Loucy (cell line): ENCODE measurements around the gene BTBD10.

ENCODE experiments used
- H2AFZ ChIP-seq: fragments of 200-600 bp; sonication (generic); 2 replicates; pipeline ENCODE4 v1.6.0; 2016; ENCODE audit warnings: antibody characterized with exemption, mild to moderate bottlenecking, low read length, moderate library complexity
- H3F3A ChIP-seq: fragments of 200-600 bp; 2 replicates; pipeline ENCODE4 v1.6.0; 2016; ENCODE audit warnings: antibody characterized with exemption, low read depth, mild to moderate bottlenecking
- H3K27me3 ChIP-seq: fragments of 200-600 bp; sonication (generic); 2 replicates; pipeline ENCODE4 v1.6.1; 2014; ENCODE audit warnings: low read length, mild to moderate bottlenecking; ENCODE audit not compliant: insufficient read depth, poor library complexity, severe bottlenecking
- H3K36me3 ChIP-seq: fragments of 200-600 bp; sonication (generic); 2 replicates; pipeline ENCODE4 v1.6.1; 2016; ENCODE audit warnings: low read length; ENCODE audit not compliant: insufficient read depth
- H3K4me1 ChIP-seq: fragments of 200-600 bp; sonication (generic); 2 replicates; pipeline ENCODE4 v1.5.1; 2014; ENCODE audit warnings: low read length, mild to moderate bottlenecking; ENCODE audit not compliant: insufficient read depth, poor library complexity, severe bottlenecking
- H3K4me2 ChIP-seq: fragments of 200-600 bp; sonication (generic); 2 replicates; pipeline ENCODE4 v1.6.0; 2014; ENCODE audit warnings: antibody characterized with exemption, low read length, low read depth, mild to moderate bottlenecking; ENCODE audit not compliant: poor library complexity, severe bottlenecking
- H3K4me3 ChIP-seq: fragments of 200-600 bp; sonication (generic); 2 replicates; pipeline ENCODE4 v1.5.1; 2014; ENCODE audit warnings: low read length, mild to moderate bottlenecking, mixed read lengths; ENCODE audit not compliant: poor library complexity, severe bottlenecking
- H3K79me2 ChIP-seq: fragments of 200-600 bp; sonication (generic); 2 replicates; pipeline ENCODE4 v1.6.1; 2014; ENCODE audit warnings: low read length; ENCODE audit not compliant: insufficient read depth
- H3K9ac ChIP-seq: fragments of 200-600 bp; sonication (generic); 2 replicates; pipeline ENCODE4 v1.6.0; 2014; ENCODE audit warnings: mild to moderate bottlenecking, low read depth, low read length, moderate library complexity; ENCODE audit not compliant: poor library complexity, severe bottlenecking
- H3K9me2 ChIP-seq: fragments of 200-600 bp; sonication (generic); replicated peaks from 2 replicates; pipeline ENCODE4 v1.6.1; 2016; ENCODE audit warnings: low read depth, low read length, mixed read lengths
- H3K9me3 ChIP-seq: fragments of 200-600 bp; sonication (generic); 2 replicates; pipeline ENCODE4 v1.6.1; 2014; ENCODE audit warnings: mild to moderate bottlenecking, antibody characterized with exemption, low read length, low read depth; ENCODE audit not compliant: insufficient read depth
- H4K20me1 ChIP-seq: fragments of 200-600 bp; sonication (generic); 2 replicates; pipeline ENCODE4 v1.6.0; 2014; ENCODE audit warnings: antibody characterized with exemption, low read length, mild to moderate bottlenecking; ENCODE audit not compliant: insufficient read depth, poor library complexity, severe bottlenecking
- CTCF ChIP-seq: fragments of 200-600 bp; sonication (generic); conservative IDR thresholded peaks from 2 replicates; pipeline ENCODE4 v1.5.1; 2014; ENCODE audit warnings: mild to moderate bottlenecking, antibody characterized with exemption, low read length
- EZH2phosphoT487 ChIP-seq: fragments of 200-600 bp; IDR thresholded peaks from 2 replicates; pipeline ENCODE4 v1.6.1; 2018; ENCODE audit warnings: antibody characterized with exemption, mild to moderate bottlenecking, moderate library complexity, borderline replicate concordance

BTBD10 gene

GRCh38 chr11:13462901-13463778 is at the start of gene BTBD10:
Gene BTBD10 (minus strand): TSS chr11:13463222. CDS start chr11:13445124, 18,098 bp downstream.
- no peaks in the 10 kb centered on the region for H3K36me3 ChIP-seq
- peaks cover 33% of the 10 kb centered on the region for H4K20me1 ChIP-seq
- peaks cover 44% of the 10 kb centered on the region for H3K79me2 ChIP-seq
- peak within 1 kb of the TSS; percentile 86 for H3K9ac ChIP-seq
- no peaks in the 10 kb centered on the region for H3K9me2 ChIP-seq
- H3F3A ChIP-seq = no peaks in the 10 kb centered on the region; the same call in 1 of the 2 replicates
- H3K27me3 ChIP-seq = no peaks in the 10 kb centered on the region
- H3K4me2 ChIP-seq = peak within 1 kb of the TSS; percentile 90
- TF ChIP-seq CTCF = no peak
- no peak for TF ChIP-seq EZH2phosphoT487
- no peaks in the 10 kb centered on the region for H3K9me3 ChIP-seq
- H3K4me3 ChIP-seq = peak within 1 kb of the TSS; percentile 89
- H3K4me1 ChIP-seq = peaks cover 43% of the 10 kb centered on the region
- H2AFZ ChIP-seq = peak within 1 kb of the TSS; percentile 93

- no peak for TF ChIP-seq CTCF
- no peak for TF ChIP-seq EZH2phosphoT487
- H3K79me2 ChIP-seq = no peaks in the 10 kb centered on the region
These were observed 40.4 kb upstream of the BTBD10 start for GRCh38 chr11:13503393-13503792.

GRCh38 chr11:13502492-13502891 is 39.5 kb upstream of the BTBD10 start:
- no peak overlapping the region for H3K9ac ChIP-seq
- H3K36me3 ChIP-seq = no peaks in the 10 kb centered on the region
- H3K27me3 ChIP-seq = no peaks in the 10 kb centered on the region
- no peaks in the 10 kb centered on the region for H3K79me2 ChIP-seq
- no peak overlapping the region for H2AFZ ChIP-seq
- H3K4me3 ChIP-seq = no peak overlapping the region
- no peaks in the 10 kb centered on the region for H3K4me1 ChIP-seq
- H3F3A ChIP-seq = no peaks in the 10 kb centered on the region
- no peak overlapping the region for H3K4me2 ChIP-seq
- TF ChIP-seq EZH2phosphoT487 = no peak
- no peak for TF ChIP-seq CTCF
- H3K9me2 ChIP-seq = no peaks in the 10 kb centered on the region
- no peaks in the 10 kb centered on the region for H4K20me1 ChIP-seq
- H3K9me3 ChIP-seq = no peaks in the 10 kb centered on the region

More at GRCh38 chr11:13503393-13503792, 40.4 kb upstream of the BTBD10 start:
- Histone ChIP-seq H3K36me3 (no peaks in the 10 kb centered on the region), H3K4me1 (no peaks in the 10 kb centered on the region), H3K9me3 (no peaks in the 10 kb centered on the region), H2AFZ (no peak overlapping the region), H3K9ac (no peak overlapping the region), H3K4me3 (no peak overlapping the region), H3K4me2 (no peak overlapping the region), H3F3A (no peaks in the 10 kb centered on the region), H4K20me1 (no peaks in the 10 kb centered on the region), H3K9me2 (no peaks in the 10 kb centered on the region), H3K27me3 (no peaks in the 10 kb centered on the region)
